ENCODE measurements around the gene RBPMS2.
"Not testable (repeated sequence)": the region's sequence is repeated elsewhere in the genome, so short reads cannot be mapped to it uniquely, and the experiment has no call there.

Gene RBPMS2

DNA sequence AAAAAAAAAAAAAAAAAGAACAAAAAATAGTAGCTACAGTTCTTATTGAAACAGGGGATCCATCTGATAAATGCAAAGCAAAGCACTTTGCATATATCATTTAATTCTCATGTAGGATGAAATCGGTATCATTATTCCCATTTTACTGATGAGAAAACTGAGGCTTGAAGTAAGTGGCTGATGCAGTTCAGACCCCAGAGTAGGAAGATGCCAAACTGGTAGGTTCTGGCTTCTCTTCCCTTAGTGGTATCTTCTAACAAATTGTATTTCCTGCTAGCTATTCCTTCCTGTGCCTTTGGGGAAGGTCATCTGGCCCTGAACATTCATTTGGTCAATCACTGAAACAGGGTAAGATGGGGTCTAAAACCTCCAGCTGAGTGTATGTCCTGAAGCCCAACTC lies 28.1 kb upstream of the RBPMS2 start:
- TF ChIP-seq, protein P1, sequence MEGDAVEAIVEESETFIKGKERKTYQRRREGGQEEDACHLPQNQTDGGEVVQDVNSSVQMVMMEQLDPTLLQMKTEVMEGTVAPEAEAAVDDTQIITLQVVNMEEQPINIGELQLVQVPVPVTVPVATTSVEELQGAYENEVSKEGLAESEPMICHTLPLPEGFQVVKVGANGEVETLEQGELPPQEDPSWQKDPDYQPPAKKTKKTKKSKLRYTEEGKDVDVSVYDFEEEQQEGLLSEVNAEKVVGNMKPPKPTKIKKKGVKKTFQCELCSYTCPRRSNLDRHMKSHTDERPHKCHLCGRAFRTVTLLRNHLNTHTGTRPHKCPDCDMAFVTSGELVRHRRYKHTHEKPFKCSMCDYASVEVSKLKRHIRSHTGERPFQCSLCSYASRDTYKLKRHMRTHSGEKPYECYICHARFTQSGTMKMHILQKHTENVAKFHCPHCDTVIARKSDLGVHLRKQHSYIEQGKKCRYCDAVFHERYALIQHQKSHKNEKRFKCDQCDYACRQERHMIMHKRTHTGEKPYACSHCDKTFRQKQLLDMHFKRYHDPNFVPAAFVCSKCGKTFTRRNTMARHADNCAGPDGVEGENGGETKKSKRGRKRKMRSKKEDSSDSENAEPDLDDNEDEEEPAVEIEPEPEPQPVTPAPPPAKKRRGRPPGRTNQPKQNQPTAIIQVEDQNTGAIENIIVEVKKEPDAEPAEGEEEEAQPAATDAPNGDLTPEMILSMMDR (IDR thresholded peaks at IDR 0.05; ENCODE audit: control insufficient read depth, insufficient read depth, low read depth, low read length, missing control alignments): no peak
- DNase-seq (ENCODE audit: low read depth): no peak
- no peak overlapping the region for H3K4me3 ChIP-seq (ENCODE audit: control insufficient read depth, low read depth, low read length)

DNA sequence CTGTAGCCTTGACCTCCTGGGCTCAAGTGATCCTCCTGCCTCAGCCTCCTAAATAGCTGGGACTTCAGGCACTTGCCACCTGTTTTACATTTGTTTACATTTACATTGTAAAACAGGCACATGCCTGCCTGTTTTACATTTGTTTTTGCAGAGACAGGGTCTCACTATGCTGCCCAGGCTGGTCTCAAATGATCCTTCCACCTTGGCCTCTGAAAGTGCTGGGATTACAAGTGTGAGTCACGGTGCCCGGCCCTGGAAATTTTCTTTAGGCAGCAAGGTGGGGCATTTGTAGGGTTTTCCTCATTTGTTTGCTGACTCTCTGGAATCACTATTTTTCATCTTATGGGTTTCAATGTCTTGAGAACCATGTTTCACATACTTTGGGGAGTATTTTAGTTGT lies 25.1 kb upstream of the RBPMS2 start:
- TF ChIP-seq, protein P1 (IDR thresholded peaks at IDR 0.05; ENCODE audit: control insufficient read depth, insufficient read depth, low read depth, low read length, missing control alignments): no peak
- DNase-seq (ENCODE audit: low read depth): no peak
- no peak overlapping the region for H3K4me3 ChIP-seq (ENCODE audit: control insufficient read depth, low read depth, low read length)

DNA sequence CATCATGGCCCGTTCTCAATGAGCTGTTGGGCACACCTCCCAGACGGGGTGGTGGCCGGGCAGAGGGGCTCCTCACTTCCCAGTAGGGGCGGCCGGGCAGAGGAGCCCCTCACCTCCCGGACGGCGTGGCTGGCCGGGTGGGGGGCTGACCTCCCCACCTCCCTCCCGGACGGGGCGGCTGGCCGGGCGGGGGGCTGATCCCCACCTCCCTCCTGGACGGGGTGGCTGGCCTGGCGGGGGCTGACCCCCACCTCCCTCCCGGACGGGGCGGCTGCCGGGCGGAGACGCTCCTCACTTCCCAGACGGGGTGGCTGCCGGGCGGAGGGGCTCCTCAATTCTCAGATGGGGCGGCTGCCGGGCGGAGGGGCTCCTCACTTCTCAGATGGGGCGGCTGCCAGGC lies 23.5 kb upstream of the RBPMS2 start:
- DNase-seq (ENCODE audit: low read depth); H3K4me3 ChIP-seq (ENCODE audit: control insufficient read depth, low read depth, low read length): not testable (repeated sequence)

DNA sequence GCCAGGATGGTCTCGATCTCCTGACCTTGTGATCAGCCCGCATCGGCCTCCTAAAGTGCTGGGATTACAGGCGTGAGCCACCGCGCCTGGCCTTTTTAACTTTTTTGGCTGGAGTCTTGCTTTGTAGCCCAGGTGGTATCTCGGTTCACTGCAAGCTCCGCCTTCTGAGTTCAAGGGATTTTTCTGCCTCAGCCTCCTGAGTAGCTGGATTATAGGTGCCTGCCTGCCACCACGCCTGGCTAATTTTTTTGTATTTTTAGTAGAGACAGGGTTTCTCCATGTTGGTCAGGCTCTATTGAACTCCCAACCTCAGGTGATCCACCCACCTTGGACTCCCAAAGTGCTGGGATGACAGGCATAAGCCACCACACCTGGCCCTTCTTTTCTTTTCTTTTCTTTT lies 20.5 kb upstream of the RBPMS2 start:
- DNase-seq (ENCODE audit: low read depth); H3K4me3 ChIP-seq (ENCODE audit: control insufficient read depth, low read depth, low read length): not testable (repeated sequence)

DNA sequence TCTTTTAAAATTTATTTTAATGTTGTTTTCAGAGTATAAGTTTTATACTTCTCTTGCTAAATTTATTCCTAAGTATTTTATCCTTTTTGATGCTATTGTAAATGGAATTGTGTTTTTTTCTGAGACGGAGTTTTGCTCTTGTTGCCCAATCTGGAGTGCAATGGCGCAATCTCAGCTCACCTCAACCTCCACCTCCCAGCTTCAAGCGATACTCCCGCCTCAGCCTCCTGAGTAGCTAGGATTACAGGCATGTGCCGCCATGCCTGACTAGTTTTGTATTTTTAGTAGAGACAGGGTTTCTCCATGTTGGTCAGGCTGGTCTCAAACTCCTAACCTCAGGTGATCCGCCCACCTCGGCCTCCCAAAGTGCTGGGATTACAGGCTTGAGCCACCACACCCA lies 19.9 kb upstream of the RBPMS2 start:
- DNase-seq (ENCODE audit: low read depth); H3K4me3 ChIP-seq (ENCODE audit: control insufficient read depth, low read depth, low read length): not testable (repeated sequence)

DNA sequence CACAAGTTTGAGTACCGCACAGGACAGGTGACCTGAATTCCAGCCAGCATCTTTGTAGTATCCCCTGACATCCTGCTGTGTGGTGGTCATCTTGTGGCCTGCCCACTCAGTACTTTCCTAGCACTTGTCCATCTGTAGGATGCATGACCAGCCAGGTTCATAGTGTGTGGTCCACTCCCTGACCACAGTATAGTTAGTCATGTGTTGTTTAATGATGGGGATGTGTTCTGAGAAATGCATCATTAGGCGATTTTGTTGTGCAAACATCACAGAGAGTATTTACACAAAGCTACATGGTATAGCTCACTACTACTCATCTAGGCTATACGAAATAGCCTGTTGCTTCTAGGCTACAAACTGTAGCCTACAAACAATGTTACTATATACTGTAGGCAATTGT lies 16.9 kb upstream of the RBPMS2 start:
- no peak overlapping the region for H3K4me3 ChIP-seq (ENCODE audit: control insufficient read depth, low read depth, low read length)
- TF ChIP-seq, protein P1 (IDR thresholded peaks at IDR 0.05; ENCODE audit: control insufficient read depth, insufficient read depth, low read depth, low read length, missing control alignments): no peak
- DNase-seq (ENCODE audit: low read depth): no peak

DNA sequence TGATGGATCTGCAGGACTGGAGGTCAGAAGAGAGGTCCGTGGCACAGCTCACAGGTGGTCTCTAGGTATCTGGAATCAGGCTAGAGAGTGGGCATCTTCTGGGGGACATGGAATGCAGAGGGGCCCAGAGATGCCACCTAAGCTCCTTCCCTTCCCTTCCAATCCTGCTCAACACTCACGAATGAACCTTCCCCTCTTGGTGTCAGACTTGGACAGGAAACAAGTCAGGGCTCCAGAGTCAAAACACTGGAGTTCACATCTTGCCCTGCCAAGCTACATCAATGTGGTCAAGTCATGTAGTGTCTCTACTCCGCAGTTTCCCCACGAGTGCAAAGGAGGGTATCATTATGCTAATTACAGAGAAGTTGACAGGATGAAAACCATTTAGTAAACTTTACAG lies 16.0 kb upstream of the RBPMS2 start:
- no peak for DNase-seq (ENCODE audit: low read depth)
- TF ChIP-seq, protein P1 (IDR thresholded peaks at IDR 0.05; ENCODE audit: control insufficient read depth, insufficient read depth, low read depth, low read length, missing control alignments): no peak
- H3K4me3 ChIP-seq (ENCODE audit: control insufficient read depth, low read depth, low read length): no peak overlapping the region

DNA sequence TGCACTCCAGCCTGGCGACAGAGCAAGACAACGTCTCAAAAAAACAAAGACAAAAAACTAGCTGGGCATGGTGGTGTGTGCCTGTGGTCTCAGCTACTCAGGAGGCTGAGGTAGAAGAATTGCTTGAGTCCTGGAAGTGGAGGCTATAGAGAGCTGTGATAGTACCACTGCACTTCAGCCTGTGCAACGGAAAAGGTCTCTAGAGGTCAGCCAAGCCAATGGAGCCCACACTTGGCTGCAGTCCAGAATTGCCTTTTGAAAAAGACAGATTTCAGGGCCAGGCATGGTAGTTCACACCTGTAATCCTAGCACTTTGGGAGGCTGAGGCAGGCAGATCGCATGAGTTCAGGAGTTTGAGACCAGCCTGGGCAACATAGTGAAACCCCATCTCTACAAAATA lies 8.4 kb upstream of the RBPMS2 start:
- H3K4me3 ChIP-seq (ENCODE audit: control insufficient read depth, low read depth, low read length): no peak overlapping the region
- TF ChIP-seq, protein P1 (IDR thresholded peaks at IDR 0.05; ENCODE audit: control insufficient read depth, insufficient read depth, low read depth, low read length, missing control alignments): no peak
- no peak for DNase-seq (ENCODE audit: low read depth)

Data from AG09309 (cell line).